ENCODE data around the gene IPMK.

Gene IPMK

DNA sequence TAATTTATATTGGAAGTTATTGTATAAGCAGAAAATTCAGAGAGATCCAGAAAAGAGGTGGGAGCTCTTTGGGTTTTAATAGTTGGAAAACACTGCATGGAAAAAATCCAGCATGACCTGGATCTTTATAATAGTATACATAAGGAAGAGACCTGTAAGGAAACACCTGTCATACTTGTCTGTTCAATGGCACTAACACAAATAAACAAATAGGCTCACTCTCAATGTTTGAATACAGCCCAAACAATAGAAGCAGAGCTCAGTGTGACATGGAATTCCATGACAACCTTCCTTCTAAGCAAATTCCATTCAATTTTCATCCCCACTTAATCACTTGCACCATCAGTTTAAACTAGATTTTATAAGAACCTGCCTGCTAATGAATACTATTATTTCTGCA is 33.0 kb upstream of the IPMK start:
- no peak overlapping the region for H3K4me3 ChIP-seq (ENCODE audit: low read depth, low read length)
- DNase-seq (ENCODE audit: low read depth): no peak
- TF ChIP-seq, protein P1, sequence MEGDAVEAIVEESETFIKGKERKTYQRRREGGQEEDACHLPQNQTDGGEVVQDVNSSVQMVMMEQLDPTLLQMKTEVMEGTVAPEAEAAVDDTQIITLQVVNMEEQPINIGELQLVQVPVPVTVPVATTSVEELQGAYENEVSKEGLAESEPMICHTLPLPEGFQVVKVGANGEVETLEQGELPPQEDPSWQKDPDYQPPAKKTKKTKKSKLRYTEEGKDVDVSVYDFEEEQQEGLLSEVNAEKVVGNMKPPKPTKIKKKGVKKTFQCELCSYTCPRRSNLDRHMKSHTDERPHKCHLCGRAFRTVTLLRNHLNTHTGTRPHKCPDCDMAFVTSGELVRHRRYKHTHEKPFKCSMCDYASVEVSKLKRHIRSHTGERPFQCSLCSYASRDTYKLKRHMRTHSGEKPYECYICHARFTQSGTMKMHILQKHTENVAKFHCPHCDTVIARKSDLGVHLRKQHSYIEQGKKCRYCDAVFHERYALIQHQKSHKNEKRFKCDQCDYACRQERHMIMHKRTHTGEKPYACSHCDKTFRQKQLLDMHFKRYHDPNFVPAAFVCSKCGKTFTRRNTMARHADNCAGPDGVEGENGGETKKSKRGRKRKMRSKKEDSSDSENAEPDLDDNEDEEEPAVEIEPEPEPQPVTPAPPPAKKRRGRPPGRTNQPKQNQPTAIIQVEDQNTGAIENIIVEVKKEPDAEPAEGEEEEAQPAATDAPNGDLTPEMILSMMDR (IDR thresholded peaks at IDR 0.05; ENCODE audit: low read depth, low read length, missing control alignments): no peak

DNA sequence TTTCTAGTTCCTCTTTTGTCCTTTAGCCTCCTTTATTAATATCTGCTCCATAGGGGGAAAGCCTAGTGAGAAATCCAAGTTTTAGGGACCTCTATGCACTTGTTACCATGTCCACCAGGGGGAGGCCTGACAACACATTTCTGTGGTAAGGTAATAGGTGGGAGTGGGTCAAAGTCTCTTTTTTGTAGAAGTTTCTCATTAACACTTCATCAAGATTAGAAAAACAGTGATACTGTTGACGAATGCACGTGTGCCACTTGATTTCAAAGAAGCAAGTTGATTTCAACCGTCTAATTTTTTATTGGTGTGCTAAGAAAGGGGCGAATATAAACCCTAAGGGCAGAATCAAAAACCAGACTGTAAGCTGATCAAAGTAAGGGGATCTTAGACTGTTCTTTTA is 31.9 kb upstream of the IPMK start:
- TF ChIP-seq, protein P1 (IDR thresholded peaks at IDR 0.05; ENCODE audit: low read depth, low read length, missing control alignments): peak; percentile 82
- H3K4me3 ChIP-seq (ENCODE audit: low read depth, low read length): no peak overlapping the region
- DNase-seq (ENCODE audit: low read depth): peak; percentile 15

DNA sequence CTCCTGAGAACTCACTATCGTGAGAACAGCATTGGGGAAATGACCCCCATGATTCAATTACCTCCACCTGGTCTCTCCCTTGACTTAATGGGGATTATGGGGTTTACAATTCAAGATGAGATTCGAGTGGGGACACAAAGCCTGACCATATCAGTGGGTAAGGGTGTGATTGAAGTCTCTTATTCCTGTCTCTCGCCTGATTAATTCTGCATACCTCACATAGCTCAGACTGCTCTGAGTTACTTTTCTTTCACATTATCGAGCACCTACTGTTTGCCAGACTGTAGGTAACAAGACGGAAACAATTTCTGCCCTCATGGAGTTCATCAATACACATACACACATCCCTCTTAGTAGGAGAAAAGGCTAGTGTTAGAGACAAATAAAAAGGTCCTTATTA is 26.3 kb upstream of the IPMK start:
- no peak overlapping the region for H3K4me3 ChIP-seq (ENCODE audit: low read depth, low read length)
- DNase-seq (ENCODE audit: low read depth): no peak
- TF ChIP-seq, protein P1 (IDR thresholded peaks at IDR 0.05; ENCODE audit: low read depth, low read length, missing control alignments): no peak

DNA sequence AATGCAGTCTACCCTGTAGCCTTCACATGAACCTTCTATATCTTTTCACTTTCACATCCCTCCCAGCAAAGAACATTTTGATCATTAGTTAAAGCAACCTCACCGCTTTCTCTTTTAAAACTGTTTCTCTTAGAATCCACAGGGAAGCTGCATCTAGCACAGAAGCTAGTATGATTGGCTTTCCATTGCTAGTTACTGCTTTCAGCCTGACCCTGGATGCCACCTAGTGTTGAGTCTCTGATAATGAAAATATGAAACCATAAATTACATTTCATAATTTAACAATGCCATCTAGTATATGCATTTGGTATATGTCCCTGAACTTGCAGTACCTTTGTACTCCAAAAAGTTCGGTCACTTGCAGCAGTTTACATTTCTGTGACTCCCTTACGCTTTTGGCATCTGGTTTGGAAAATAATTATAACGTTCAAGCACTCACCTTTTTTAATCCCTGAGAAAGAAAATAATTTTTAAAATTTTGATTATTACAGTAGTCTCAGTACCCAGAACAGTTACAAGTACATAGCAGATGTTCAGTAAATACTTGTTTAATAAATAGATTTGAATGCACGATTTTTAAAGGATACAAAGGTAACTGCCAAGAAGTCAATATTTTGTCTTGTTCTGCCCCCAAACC is 24.0 kb upstream of the IPMK start:
- peak; percentile 24 for DNase-seq (ENCODE audit: low read depth)
- TF ChIP-seq, protein P1 (IDR thresholded peaks at IDR 0.05; ENCODE audit: low read depth, low read length, missing control alignments): peak; percentile 63
- H3K4me3 ChIP-seq (ENCODE audit: low read depth, low read length): no peak overlapping the region

DNA sequence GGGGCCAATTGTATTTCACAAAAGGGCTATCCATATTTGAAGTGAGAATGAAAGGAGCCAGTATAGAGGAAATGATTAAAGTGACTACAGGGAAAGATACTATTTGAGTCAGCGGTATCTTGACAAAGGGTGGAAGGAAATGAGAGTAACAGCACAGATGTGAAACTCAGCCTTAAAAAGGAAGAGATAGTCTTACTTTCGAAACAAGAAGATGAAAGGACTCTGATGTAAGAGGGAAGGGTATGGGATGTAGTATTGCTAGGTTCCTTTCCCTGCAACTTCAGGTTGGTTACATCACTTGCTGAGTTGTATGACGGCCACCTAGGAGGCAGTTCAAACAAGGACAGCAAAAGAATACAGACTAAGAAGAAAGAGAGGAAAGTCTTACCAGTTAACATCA is 14.9 kb upstream of the IPMK start:
- DNase-seq (ENCODE audit: low read depth): peak; percentile 61
- TF ChIP-seq, protein P1 (IDR thresholded peaks at IDR 0.05; ENCODE audit: low read depth, low read length, missing control alignments): no peak
- H3K4me3 ChIP-seq (ENCODE audit: low read depth, low read length): no peak overlapping the region

DNA sequence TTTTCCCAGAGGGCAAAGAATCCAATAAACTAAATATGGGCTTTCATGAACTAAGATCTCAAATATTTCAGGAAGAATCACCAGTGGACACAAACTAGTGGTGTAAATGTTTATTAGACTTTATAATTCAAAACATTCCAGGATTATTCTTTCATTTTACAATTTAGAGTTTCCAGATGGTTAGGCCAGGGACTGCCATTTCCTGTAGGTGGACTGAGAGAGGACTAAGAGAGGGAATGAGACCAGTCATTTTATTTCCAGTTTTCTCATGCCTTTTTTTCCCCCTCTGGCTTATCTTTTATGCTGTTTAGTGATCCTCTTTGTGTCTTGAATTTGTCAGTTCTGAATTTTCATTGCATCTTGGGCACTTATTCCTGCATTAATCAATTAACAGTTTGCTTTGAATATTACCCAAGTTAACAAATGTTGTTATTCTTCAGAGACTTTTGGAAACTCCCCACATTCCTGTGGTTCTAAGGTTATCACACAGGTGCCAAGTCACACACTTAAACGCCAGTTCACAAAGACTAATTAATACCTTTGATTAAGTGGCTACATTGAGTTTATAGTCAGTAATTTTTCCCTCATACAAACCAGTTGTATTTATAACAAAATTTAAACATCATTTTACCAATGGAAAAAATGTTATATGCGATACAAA is 13.5 kb upstream of the IPMK start:
- TF ChIP-seq, protein P1 (IDR thresholded peaks at IDR 0.05; ENCODE audit: low read depth, low read length, missing control alignments): no peak
- no peak overlapping the region for H3K4me3 ChIP-seq (ENCODE audit: low read depth, low read length)
- DNase-seq (ENCODE audit: low read depth): no peak

DNA sequence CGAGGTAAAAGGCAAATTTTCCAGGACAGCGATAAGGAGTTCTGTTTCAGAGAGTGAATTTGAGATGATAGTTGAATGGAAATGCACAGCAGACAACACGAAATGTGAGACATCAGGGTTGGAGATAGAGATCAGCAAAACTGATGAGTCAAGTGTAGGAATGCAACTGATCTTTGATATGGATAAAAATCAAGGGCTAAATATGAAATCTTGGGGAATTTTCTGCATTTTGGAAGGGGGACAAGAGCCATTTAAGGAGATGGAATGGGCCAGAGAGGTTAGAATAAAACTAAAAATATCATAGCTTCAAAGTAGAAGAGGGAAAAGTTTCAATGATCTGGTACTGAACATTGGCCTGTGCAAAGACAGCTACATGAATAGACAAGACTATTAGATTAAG is 12.8 kb upstream of the IPMK start:
- TF ChIP-seq, protein P1 (IDR thresholded peaks at IDR 0.05; ENCODE audit: low read depth, low read length, missing control alignments): no peak
- no peak for DNase-seq (ENCODE audit: low read depth)

More for the DNA sequence above, 12.8 kb upstream of the IPMK start:
- no peak overlapping the region for H3K4me3 ChIP-seq (ENCODE audit: low read depth, low read length)

Data from GM12864 (cell line).